COLO668 (cell line): ENCODE measurements around the gene CD3G.
A peak's percentile ranks its signal among the peaks of the same experiment; 100 is the strongest.
"Not testable (repeated sequence)": the region's sequence is repeated elsewhere in the genome, so short reads cannot be mapped to it uniquely, and the experiment has no call there.

ENCODE experiments used
- DNase-seq: peaks from one replicate; lab custom pipeline; 2025; ENCODE audit not compliant: unreplicated experiment; lab: John Stamatoyannopoulos, UW

CD3G gene

GRCh38 chr11:118375978-118376377 lies 31.8 kb downstream of the CD3G start:
- no peak for DNase-seq

GRCh38 chr11:118379497-118379896 lies 35.4 kb downstream of the CD3G start:
- no peak for DNase-seq

- DNase-seq, result no peak
Measured at GRCh38 chr11:118380571-118380970, 36.4 kb downstream of the CD3G start.

GRCh38 chr11:118382954-118383353 lies 38.8 kb downstream of the CD3G start:
- DNase-seq, result no peak

GRCh38 chr11:118383657-118384056 lies 39.5 kb downstream of the CD3G start:
- no peak for DNase-seq

- DNase-seq, result no peak
Measured at GRCh38 chr11:118396097-118396501, 52.0 kb downstream of the CD3G start.

GRCh38 chr11:118397448-118397847 lies 53.3 kb downstream of the CD3G start:
- DNase-seq, result no peak

- peak; percentile 3 for DNase-seq
Measured at GRCh38 chr11:118398791-118399559, 54.8 kb downstream of the CD3G start.

- DNase-seq, result peak; percentile 91
Measured at GRCh38 chr11:118401151-118401879, 57.2 kb downstream of the CD3G start, which contains the start of gene ATP5MG. Gene ATP5MG (plus strand): TSS chr11:118401606. CDS start chr11:118401666, 60 bp downstream.

GRCh38 chr11:118401880-118402590 lies 57.9 kb downstream of the CD3G start:
- DNase-seq, result no peak

- not testable (repeated sequence) for DNase-seq
Measured at GRCh38 chr11:118402594-118402993, 58.5 kb downstream of the CD3G start.
